ENCODE measurements around the gene ENTPD6. TPM values are rescaled to one million over a fixed set of nuclear protein-coding genes. Genes with fewer than 3 reads are reported as not detected.
A peak's percentile ranks its signal among the peaks of the same experiment; 100 is the strongest.

The ENTPD6 gene
- polyA plus RNA-seq, 1 experiment = 70.8 TPM

- peak; percentile 42 for TF ChIP-seq CTCF (IDR thresholded peaks at IDR 0.05; ENCODE audit: insufficient read depth, low read depth, low read length)
- H3K36me3 ChIP-seq (ENCODE audit: control insufficient read depth, insufficient read depth, low read length) = peaks cover 15% of the 10 kb centered on the region
- ChIA-PET POLR2A (no interaction called here), CTCF (interaction anchor here (2.0 kb wide), 1 partner anchor 24 kb away, joined by 7 read pairs; the partner anchor contains the start of gene PYGB)
- DNase-seq (ENCODE audit: low read depth) = peak; percentile 62
- no peak overlapping the region for H3K4me3 ChIP-seq (ENCODE audit: low read depth, low read length)
- H3K27me3 ChIP-seq (ENCODE audit: control insufficient read depth, insufficient read depth, low read length) = no peaks in the 10 kb centered on the region
Measured at GRCh38 chr20:25223179-25223661, 27.7 kb downstream of the ENTPD6 start.

DNA sequence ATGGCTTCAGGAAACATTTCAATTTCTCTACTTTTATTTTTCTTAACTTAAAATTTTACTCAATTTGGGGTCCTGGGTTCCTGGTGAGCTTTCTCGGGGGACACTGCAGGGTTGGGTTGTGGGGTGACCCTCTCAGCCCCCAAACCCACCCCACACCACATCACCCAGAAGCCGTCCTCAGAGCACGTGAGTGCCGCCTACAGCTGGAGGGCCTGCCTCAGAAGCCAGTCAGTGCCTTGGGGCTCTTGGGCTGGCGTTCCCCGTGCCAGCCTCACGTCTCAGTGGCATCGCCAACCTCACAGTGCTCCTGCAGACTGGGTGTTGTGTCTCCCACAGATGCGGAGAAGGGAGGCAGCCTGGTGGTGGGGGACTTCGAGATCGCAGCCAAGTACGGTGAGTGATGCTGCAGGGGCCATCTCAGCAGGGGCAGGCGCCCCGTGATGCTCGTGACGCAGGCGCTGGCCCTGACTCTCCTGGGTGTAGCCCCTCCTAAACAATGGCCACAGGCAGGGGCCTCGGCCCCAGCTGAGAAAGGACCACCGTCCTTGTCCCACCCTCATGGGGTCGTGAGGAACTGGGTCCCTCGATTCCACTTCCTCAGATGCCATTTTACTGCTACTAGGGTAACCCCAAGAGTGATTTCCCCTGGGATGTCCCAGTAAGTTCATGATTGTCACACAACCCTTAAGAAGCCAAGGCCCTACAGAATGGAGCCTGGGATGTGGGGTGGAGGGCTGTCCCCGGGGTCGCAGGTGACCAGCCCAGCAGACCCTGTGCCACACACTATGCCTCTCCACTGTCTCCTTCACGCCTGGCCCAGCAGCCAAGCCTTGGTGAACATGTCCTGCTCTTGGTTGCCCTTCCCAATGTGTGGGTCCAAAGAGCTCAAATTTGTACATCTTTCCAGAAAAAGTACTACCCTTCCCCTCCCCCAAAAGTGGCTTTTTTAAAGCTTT, 28.5 kb downstream of the ENTPD6 start:
- ChIA-PET POLR2A (interaction anchor here (0.6 kb wide), 1 partner anchor 136 kb away, joined by 3 read pairs; no protein-coding TSS in a partner anchor), CTCF (interaction anchor here (2.0 kb wide), 1 partner anchor 23 kb away, joined by 7 read pairs; the partner anchor contains the start of gene PYGB)
- no peak for TF ChIP-seq CTCF (IDR thresholded peaks at IDR 0.05; ENCODE audit: insufficient read depth, low read depth, low read length)
- peaks cover 11% of the 10 kb centered on the region for H3K36me3 ChIP-seq (ENCODE audit: control insufficient read depth, insufficient read depth, low read length)
- no peaks in the 10 kb centered on the region for H3K27me3 ChIP-seq (ENCODE audit: control insufficient read depth, insufficient read depth, low read length)
- H3K4me3 ChIP-seq (ENCODE audit: low read depth, low read length) = no peak overlapping the region
- DNase-seq (ENCODE audit: low read depth) = no peak

GRCh38 chr20:25224941-25225340, 29.4 kb downstream of the ENTPD6 start:
- TF ChIP-seq CTCF (IDR thresholded peaks at IDR 0.05; ENCODE audit: insufficient read depth, low read depth, low read length) = no peak
- no peaks in the 10 kb centered on the region for H3K27me3 ChIP-seq (ENCODE audit: control insufficient read depth, insufficient read depth, low read length)
- ChIA-PET CTCF (interaction anchor here (2.0 kb wide), 1 partner anchor 22 kb away, joined by 7 read pairs; the partner anchor contains the start of gene PYGB), POLR2A (no interaction called here)
- no peak for DNase-seq (ENCODE audit: low read depth)
- no peak overlapping the region for H3K4me3 ChIP-seq (ENCODE audit: low read depth, low read length)
- peaks cover 10% of the 10 kb centered on the region for H3K36me3 ChIP-seq (ENCODE audit: control insufficient read depth, insufficient read depth, low read length)

DNA sequence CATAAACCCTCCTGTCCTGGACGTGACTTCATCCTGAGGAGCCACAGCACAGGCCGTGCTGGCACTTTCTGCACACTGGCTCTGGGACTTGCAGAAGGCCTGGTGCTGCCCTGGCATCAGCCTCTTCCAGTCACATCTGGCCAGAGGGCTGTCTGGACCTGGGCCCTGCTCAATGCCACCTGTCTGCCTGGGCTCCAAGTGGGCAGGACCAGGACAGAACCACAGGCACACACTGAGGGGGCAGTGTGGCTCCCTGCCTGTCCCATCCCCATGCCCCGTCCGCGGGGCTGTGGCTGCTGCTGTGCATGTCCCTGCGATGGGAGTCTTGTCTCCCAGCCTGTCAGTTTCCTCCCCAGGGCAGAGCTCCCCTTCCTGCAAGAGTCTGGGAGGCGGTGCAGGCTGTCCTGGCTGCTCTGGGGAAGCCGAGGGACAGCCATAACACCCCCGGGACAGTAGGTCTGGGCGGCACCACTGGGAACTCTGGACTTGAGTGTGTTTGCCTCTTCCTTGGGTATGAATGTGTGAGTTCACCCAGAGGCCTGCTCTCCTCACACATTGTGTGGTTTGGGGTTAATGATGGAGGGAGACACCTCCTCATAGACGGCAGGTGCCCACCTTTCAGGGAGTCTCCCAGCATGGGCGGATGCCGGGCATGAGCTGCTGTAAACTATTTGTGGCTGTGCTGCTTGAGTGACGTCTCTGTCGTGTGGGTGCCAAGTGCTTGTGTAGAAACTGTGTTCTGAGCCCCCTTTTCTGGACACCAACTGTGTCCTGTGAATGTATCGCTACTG, 30.3 kb downstream of the ENTPD6 start:
- H3K36me3 ChIP-seq (ENCODE audit: control insufficient read depth, insufficient read depth, low read length) = peaks cover 9% of the 10 kb centered on the region
- H3K27me3 ChIP-seq (ENCODE audit: control insufficient read depth, insufficient read depth, low read length) = no peaks in the 10 kb centered on the region
- ChIA-PET POLR2A (no interaction called here), CTCF (no interaction called here)
- no peak overlapping the region for H3K4me3 ChIP-seq (ENCODE audit: low read depth, low read length)
- no peak for TF ChIP-seq CTCF (IDR thresholded peaks at IDR 0.05; ENCODE audit: insufficient read depth, low read depth, low read length)
- no peak for DNase-seq (ENCODE audit: low read depth)
